ENCODE results near the gene ZNF550. TPM values are rescaled to one million over a fixed set of nuclear protein-coding genes. Genes with fewer than 3 reads are reported as not detected.
"Not testable (repeated sequence)": the region's sequence is repeated elsewhere in the genome, so short reads cannot be mapped to it uniquely, and the experiment has no call there.

Gene ZNF550
- total RNA-seq, 1 donor from 2014 or later: 6.3 TPM

DNA sequence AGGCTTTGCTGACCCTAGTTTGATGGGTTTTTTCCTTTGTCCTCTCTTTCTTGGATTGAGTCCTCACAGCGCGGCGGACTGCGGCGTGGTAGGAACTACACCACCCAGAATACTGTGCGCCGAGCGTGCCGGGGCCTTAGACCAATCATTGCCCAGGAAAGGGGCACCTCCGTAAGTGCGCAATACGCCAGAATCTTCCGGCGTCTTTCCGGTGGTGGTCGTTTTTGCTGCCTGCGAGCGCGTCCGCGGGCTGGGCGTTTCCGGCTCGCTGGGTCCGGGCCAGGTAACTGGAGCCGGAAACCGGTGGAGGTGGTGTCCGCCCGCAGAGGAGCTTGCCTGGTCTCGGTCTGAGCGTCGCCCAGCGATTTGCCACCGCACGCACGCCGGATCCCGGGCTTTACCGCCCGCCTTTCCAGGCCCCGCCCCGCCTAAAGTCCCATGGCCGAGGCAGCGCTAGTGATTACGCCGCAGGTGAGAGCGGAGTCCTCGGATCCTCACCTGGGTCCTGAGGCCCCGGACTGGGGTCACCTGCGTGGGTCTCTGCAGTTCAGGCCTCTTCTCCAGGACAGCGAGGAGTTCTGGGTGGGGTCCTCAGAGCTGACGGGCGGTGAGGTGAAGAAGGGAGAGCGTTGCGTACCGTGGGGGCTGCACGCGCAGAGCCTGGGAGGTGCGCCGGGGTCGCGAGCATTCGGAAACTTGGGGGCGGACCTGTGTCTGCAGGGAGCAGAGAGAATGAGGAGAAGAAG is 32.4 kb downstream of the ZNF550 start, which contains the start of gene ZNF549:
ZNF549 (plus strand) TSS at position 221 of the 746 bp plus-strand sequence; CDS start at position 439, 218 bp downstream.
- TF ChIP-seq, protein P1, sequence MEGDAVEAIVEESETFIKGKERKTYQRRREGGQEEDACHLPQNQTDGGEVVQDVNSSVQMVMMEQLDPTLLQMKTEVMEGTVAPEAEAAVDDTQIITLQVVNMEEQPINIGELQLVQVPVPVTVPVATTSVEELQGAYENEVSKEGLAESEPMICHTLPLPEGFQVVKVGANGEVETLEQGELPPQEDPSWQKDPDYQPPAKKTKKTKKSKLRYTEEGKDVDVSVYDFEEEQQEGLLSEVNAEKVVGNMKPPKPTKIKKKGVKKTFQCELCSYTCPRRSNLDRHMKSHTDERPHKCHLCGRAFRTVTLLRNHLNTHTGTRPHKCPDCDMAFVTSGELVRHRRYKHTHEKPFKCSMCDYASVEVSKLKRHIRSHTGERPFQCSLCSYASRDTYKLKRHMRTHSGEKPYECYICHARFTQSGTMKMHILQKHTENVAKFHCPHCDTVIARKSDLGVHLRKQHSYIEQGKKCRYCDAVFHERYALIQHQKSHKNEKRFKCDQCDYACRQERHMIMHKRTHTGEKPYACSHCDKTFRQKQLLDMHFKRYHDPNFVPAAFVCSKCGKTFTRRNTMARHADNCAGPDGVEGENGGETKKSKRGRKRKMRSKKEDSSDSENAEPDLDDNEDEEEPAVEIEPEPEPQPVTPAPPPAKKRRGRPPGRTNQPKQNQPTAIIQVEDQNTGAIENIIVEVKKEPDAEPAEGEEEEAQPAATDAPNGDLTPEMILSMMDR (IDR thresholded peaks at IDR 0.05): no peak
- Histone ChIP-seq H3K4me3 (peak within 1 kb of the TSS; percentile 89), H3K9me3 (peaks cover 5% of the 10 kb centered on the region), H3K4me1 (peaks cover 9% of the 10 kb centered on the region), H3K27me3 (no peaks in the 10 kb centered on the region), H3K36me3 (peaks cover 17% of the 10 kb centered on the region), H3K27ac (peak within 1 kb of the TSS; percentile 80)
- peak; percentile 91 for DNase-seq
- intact Hi-C loops (cut with DNase I): no loop called here
- peak; percentile 100 for ATAC-seq

DNA sequence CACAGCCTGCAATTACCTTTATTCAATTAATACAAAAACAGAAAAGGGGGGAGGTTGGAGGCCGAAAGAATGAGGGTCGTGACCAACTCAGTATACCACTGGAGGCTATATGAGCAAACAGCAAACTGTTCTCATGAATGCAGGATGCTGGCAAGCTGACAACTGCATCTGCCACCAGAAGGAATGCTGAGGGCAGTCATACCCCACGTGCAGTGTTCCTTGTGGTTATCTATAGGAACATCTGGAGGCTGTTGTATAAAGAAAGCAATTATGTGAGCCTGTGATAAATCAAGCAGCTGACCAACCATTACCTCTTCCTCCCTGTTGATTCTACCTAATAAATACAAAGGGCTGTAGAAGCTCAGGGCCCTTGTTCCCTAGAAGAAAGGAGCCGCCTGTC is 41.6 kb downstream of the ZNF550 start:
- H3K9me3 ChIP-seq: peaks cover 17% of the 10 kb centered on the region
- H3K4me1 ChIP-seq; ATAC-seq; intact Hi-C loops (cut with DNase I); H3K27me3 ChIP-seq; DNase-seq; H3K36me3 ChIP-seq; H3K4me3 ChIP-seq; H3K27ac ChIP-seq: not testable (repeated sequence)

DNA sequence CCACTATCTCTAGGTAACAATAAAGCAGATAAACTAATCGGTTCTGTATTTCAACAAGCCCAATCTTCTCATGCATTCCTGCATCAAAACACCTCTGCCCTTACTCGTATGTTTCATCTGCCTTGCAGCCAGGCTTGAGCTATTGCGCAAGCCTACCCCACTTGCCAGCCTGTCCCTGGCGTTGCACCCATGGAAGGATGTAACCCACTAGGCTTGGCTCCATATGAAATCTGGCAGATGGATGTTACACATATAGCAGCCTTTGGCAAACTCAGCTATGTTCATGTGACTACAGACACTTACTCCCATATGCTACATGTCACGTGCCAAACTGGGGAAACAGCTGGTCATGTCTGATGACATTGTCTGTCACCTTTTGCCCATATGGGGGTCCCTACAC is 44.4 kb downstream of the ZNF550 start:
- Histone ChIP-seq H3K27me3 (no peaks in the 10 kb centered on the region), H3K27ac (no peak overlapping the region), H3K9me3 (peaks cover 30% of the 10 kb centered on the region), H3K4me3 (no peak overlapping the region), H3K4me1 (no peaks in the 10 kb centered on the region), H3K36me3 (no peaks in the 10 kb centered on the region)
- intact Hi-C loops (cut with DNase I): no loop called here
- no peak for ATAC-seq
- DNase-seq: no peak
- TF ChIP-seq, protein P1 (IDR thresholded peaks at IDR 0.05): no peak

DNA sequence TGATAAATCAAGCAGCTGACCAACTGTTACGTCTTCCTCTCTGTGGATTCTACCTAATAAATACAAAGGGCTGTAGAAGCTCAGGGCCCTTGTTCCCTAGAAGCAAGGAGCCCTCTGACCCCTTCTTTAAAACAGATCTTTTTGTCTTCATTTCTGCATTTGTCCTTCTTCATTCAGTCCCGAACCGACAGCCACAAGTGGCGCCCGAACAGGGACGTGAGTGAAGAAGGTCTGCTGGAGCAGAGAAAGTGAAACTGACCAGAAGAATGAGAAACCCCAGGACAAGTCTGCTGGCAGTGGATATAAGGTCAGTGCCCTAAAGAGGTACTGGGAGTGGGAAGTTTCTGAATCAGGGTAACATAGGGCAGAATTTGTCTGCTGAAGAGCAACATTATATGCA is 46.8 kb downstream of the ZNF550 start:
- Histone ChIP-seq H3K4me3 (no peak overlapping the region), H3K36me3 (no peaks in the 10 kb centered on the region)
- intact Hi-C loops (cut with DNase I): no loop called here

DNA sequence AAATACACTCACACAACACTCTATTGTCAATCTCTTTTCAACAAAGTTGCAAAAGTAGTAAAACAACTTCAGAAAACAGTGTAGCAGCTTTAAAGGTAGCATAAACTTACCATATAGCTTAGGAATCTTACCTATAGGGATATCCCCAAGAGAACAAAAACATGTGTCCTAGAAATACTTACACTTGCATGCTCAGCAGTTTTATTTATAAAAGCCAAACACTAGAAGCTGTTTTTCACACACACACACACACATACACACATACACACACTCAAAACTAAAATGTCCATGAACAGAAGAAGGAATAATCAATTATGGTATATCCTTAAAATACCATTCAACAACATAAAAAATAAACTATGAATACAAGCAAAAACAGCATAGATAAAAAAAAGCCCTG is 48.2 kb downstream of the ZNF550 start:
- Histone ChIP-seq H3K4me1 (no peaks in the 10 kb centered on the region), H3K4me3 (no peak overlapping the region), H3K27me3 (no peaks in the 10 kb centered on the region), H3K36me3 (peaks cover 11% of the 10 kb centered on the region), H3K9me3 (peaks cover 31% of the 10 kb centered on the region), H3K27ac (no peak overlapping the region)
- TF ChIP-seq, protein P1 (IDR thresholded peaks at IDR 0.05): no peak
- ATAC-seq: no peak
- intact Hi-C loops (cut with DNase I): no loop called here
- no peak for DNase-seq

More for the DNA sequence above, 46.8 kb downstream of the ZNF550 start:
- Histone ChIP-seq H3K27me3 (no peaks in the 10 kb centered on the region), H3K27ac (no peak overlapping the region), H3K9me3 (peaks cover 34% of the 10 kb centered on the region), H3K4me1 (no peaks in the 10 kb centered on the region)
- ATAC-seq (no peak), DNase-seq (no peak)
- TF ChIP-seq, protein P1 (IDR thresholded peaks at IDR 0.05): no peak

DNA sequence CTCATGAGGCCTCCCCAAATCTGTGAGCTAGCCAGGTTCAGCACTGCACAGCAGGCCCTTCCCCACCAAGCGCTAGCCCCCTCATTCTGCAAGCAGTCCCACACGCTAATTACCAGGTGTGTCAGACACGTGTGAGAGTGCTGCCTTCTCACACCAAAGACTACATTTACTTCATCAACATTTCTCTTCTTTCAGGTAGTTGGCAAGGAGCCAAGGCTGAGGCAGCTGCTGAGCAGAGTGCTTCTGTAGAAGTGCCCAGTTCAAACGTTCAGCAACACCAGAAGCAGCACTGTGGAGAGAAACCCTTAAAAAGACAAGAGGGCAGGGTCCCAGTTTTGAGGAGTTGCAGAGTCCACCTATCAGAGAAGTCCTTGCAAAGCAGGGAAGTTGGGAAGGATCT is 53.5 kb downstream of the ZNF550 start:
- TF ChIP-seq, protein P1 (IDR thresholded peaks at IDR 0.05): no peak
- Histone ChIP-seq H3K36me3 (peaks cover 29% of the 10 kb centered on the region), H3K4me3 (no peak overlapping the region), H3K9me3 (peaks cover 7% of the 10 kb centered on the region), H3K27ac (no peak overlapping the region), H3K27me3 (no peaks in the 10 kb centered on the region), H3K4me1 (no peaks in the 10 kb centered on the region)
- ATAC-seq (no peak), DNase-seq (no peak)
- intact Hi-C loops (cut with DNase I): no loop called here

DNA sequence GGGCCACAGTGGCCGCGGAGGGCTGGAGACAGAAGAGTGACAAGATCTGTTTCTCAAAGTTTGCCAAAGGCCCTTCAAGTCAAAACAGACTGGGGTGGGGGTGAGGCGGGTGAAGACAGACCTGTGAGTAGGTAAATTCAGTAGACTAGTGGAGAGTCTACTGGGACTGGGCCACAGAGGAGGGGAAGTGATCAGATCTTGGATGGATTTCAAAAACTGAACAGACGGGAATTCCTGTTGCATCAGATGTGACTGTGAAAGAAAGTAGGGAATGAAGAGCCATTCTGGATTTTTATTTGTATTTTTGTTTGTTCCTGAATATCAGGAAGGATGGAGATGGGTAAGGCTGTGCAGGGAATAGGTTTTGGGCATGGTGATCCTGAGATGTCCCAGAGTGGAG is 59.3 kb downstream of the ZNF550 start:
- ATAC-seq; H3K27me3 ChIP-seq; H3K27ac ChIP-seq; H3K9me3 ChIP-seq; DNase-seq; intact Hi-C loops (cut with DNase I); H3K36me3 ChIP-seq; H3K4me1 ChIP-seq: not testable (repeated sequence)
- peak overlapping the region; percentile 87 for H3K4me3 ChIP-seq

DNA sequence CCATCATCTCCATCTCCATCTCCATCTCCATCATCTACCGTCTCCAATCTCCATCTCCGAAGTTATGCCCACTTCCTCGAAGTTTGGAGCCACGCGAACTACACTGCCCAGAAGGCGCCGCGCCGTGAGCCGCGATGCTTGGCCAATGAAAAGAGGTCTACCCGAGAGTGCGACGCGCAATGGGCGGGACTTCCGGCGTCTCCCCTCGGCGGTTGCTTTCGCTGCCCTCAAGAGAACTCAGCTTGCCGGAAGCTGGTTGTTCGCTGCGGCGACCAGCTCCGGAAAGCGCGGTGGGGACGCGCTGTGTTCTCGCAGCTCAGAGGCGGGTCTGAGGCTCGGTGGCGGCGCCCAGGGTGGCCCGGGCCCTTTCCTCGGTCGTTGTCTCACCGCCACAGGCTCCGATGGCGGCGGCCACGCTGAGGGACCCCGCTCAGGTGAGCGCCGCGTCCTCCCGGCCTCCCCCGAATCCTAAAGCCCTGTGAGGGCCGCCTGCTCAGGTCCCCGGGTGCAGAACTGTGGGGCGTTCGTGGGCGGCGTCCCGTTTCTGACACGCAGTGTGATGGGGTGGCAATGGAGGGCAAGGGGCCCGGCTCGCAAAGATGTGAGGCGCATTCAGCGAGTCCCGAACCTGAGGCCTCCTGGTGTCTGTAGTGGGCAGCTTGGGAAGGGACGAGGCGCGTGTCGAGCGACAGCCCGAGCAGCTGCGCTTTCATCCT is 59.8 kb downstream of the ZNF550 start, which contains the start of gene ZNF773:
ZNF773 (plus strand) TSS at position 259 of the 716 bp plus-strand sequence; CDS start at position 402, 143 bp downstream.
- H3K27ac ChIP-seq: peak within 1 kb of the TSS; percentile 91
- ATAC-seq: peak; percentile 100
- H3K4me1 ChIP-seq; H3K36me3 ChIP-seq; H3K27me3 ChIP-seq; H3K9me3 ChIP-seq; intact Hi-C loops (cut with DNase I): not testable (repeated sequence)
- peak; percentile 98 for DNase-seq
- H3K4me3 ChIP-seq: peak within 1 kb of the TSS; percentile 87

DNA sequence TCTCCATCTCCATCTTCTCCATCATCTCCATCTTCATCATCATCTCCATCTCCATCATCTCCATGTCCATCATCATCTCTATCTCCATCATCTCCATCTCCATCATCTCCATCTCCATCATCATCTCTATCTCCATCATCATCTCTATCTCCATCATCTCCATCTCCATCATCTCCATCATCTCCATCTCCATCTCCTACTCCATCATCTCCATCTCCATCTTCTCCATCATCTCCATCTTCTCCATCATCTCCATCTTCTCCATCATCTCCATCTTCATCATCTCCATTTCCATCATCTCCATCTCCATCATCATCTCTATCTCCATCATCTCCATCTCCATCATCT is 60.4 kb downstream of the ZNF550 start:
- H3K4me3 ChIP-seq; H3K27me3 ChIP-seq; H3K4me1 ChIP-seq; H3K36me3 ChIP-seq; DNase-seq; H3K27ac ChIP-seq; H3K9me3 ChIP-seq; intact Hi-C loops (cut with DNase I); ATAC-seq: not testable (repeated sequence)

All from upper lobe of right lung (tissue), 1 donor.